ENCODE data around the gene TARS2. TPM values are rescaled to one million over a fixed set of nuclear protein-coding genes. Genes with fewer than 3 reads are reported as not detected.

TARS2 gene
- total RNA-seq, 2 experiments from 2014 or later: 29.8 to 33.7 TPM

DNA sequence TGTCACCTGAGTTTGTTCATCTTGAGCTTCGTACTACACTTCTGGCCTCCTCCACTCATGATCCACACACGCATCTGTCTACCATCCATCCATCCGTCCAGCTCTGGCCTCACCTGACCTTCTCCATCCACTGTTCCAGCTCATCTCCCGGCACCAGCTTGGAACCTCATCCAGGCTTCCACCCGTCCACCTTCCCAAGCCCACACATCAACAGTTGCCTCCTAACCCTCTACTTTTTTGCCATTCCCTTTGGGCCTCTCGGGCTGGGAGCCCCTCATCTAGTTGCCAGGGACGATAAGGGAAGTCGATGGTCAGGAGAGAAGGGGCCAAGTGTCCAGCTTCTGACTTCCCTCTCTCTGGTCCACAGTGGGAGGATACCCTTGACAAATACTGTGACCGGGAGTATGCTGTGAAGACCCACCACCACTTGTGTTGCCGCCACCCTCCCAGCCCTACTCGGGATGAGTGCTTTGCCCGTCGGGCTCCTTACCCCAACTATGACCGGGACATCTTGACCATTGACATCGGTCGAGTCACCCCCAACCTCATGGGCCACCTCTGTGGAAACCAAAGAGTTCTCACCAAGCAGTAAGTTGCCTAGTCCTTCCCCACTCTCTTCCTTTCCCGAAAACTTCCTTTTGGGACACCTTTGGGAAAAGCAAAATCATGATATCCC lies 24.9 kb downstream of the TARS2 start:
- POLR2A ChIA-PET: no interaction called here
- ATAC-seq: no peak
- H3K27ac Mint-ChIP-seq: no peak overlapping the region
- H3K4me1 Mint-ChIP-seq (ENCODE audit: low read depth): peaks cover 15% of the 10 kb centered on the region
- no peaks in the 10 kb centered on the region for H3K27me3 Mint-ChIP-seq (ENCODE audit: low read depth)
- CTCF ChIA-PET: interaction anchor here (0.9 to 2.8 kb wide), 2 partner anchors 20 to 49 kb away, joined by 3 to 11 read pairs; no protein-coding TSS in a partner anchor
- H3K4me3 Mint-ChIP-seq: no peak overlapping the region
- DNase-seq: no peak
- H3K36me3 Mint-ChIP-seq (ENCODE audit: low read depth): peaks cover 4% of the 10 kb centered on the region
- no peaks in the 10 kb centered on the region for H3K9me3 Mint-ChIP-seq (ENCODE audit: insufficient read depth)

DNA sequence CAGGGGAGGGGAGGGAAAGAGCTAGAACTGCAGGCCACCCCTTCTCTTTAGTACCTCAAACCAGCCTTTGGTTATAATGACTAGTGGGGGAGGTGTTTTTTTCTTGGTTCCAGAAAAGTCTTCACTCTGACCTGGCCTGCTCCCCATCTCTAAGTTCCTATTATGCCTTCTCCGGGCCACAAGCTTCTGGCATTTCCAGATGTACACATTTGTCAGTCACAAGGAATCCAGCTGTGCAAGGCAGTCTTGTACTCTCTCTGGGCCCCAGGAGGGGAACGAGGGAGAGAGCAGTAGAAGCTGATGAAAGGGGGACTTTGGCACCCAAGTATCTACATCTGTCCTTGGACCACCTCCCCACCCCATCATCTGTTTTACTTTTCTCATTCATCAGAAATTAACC lies 25.6 kb downstream of the TARS2 start:
- no peaks in the 10 kb centered on the region for H3K9me3 Mint-ChIP-seq (ENCODE audit: insufficient read depth)
- DNase-seq (no peak), ATAC-seq (no peak)
- POLR2A ChIA-PET: no interaction called here
- CTCF ChIA-PET: interaction anchor here (2.8 kb wide), 1 partner anchor 20 kb away, joined by 11 read pairs; no protein-coding TSS in a partner anchor
- no peaks in the 10 kb centered on the region for H3K27me3 Mint-ChIP-seq (ENCODE audit: low read depth)
- peaks cover 18% of the 10 kb centered on the region for H3K4me1 Mint-ChIP-seq (ENCODE audit: low read depth)
- no peak overlapping the region for H3K4me3 Mint-ChIP-seq
- H3K27ac Mint-ChIP-seq: no peak overlapping the region
- no peaks in the 10 kb centered on the region for H3K36me3 Mint-ChIP-seq (ENCODE audit: low read depth)

DNA sequence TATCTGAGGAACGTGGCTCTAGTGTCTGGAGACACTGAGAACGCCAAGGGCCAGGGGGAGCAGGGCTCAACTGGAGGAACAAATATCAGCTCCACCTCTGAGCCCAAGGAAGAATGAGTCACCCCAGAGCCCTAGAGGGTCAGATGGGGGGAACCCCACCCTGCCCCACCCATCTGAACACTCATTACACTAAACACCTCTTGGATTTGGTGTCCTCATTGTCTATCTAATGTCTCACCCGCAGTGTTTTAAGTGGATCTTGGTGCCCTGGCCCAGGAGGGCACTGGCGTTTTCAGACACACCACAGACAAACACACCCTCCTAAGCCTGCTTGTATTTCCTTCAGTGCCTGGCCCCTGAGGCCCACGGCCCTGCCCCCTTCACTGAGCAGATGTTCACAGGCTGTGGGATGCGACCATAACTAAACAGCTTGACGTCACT lies 26.2 kb downstream of the TARS2 start:
- no peak overlapping the region for H3K27ac Mint-ChIP-seq
- H3K36me3 Mint-ChIP-seq (ENCODE audit: low read depth): no peaks in the 10 kb centered on the region
- H3K4me3 Mint-ChIP-seq: no peak overlapping the region
- ATAC-seq (no peak), DNase-seq (no peak)
- no peaks in the 10 kb centered on the region for H3K27me3 Mint-ChIP-seq (ENCODE audit: low read depth)
- ChIA-PET POLR2A (interaction anchor here (0.6 kb wide), 1 partner anchor 150 kb away, joined by 5 read pairs; no protein-coding TSS in a partner anchor), CTCF (interaction anchor here (2.8 kb wide), 1 partner anchor 19 kb away, joined by 11 read pairs; no protein-coding TSS in a partner anchor)
- no peaks in the 10 kb centered on the region for H3K9me3 Mint-ChIP-seq (ENCODE audit: insufficient read depth)
- peaks cover 18% of the 10 kb centered on the region for H3K4me1 Mint-ChIP-seq (ENCODE audit: low read depth)

DNA sequence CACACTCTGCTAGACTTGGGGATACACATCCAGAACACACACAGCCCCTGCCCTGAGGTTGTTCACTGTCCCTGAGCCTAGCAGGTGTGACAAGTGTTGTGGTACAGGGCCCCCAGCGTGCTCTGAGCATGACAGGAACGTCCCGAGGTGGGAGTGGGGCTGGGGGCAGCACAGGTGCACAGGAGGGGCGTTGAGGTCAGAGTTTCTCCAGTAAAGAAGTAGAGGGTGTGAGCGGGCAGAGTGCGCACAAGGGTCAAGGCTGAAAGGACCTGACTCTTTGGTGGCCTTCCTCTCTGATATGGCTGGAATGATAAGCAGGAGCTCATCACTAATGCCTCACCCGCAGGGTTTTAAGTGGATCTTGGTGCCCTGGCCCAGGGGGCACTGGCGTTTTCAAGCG lies 27.0 kb downstream of the TARS2 start:
- CTCF ChIA-PET: interaction anchor here (2.8 to 3.5 kb wide), 2 partner anchors 18 kb away, joined by 11 to 26 read pairs; no protein-coding TSS in a partner anchor
- ATAC-seq (no peak), DNase-seq (no peak)
- H3K9me3 Mint-ChIP-seq (ENCODE audit: insufficient read depth): no peaks in the 10 kb centered on the region
- H3K4me1 Mint-ChIP-seq (ENCODE audit: low read depth): peaks cover 18% of the 10 kb centered on the region
- H3K27me3 Mint-ChIP-seq (ENCODE audit: low read depth): no peaks in the 10 kb centered on the region
- H3K27ac Mint-ChIP-seq: no peak overlapping the region
- peak overlapping the region; percentile 90 for H3K4me3 Mint-ChIP-seq
- no peaks in the 10 kb centered on the region for H3K36me3 Mint-ChIP-seq (ENCODE audit: low read depth)
- POLR2A ChIA-PET: interaction anchor here (1.7 kb wide), 1 partner anchor 280 kb away, joined by 6 read pairs; no protein-coding TSS in a partner anchor

DNA sequence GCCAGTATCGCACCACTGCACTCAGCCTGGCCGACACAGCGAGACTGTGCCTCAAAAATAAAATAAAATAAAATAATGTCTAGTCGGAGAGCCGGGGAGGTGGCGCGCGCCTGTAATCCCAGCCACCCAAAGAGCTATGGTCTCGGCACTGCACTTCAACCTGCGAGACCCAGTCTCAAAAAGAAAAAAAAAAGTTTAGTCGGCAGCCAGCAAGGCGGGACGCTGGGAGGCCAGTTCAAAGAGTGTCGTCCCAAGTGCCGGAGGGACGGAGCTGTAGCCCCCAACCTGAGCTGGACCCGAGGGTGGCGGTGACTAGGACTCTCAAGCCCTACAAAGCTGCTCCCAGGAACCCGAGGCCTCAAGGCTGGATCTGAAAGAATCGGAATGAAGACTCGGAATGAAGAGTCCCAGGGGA lies 27.7 kb downstream of the TARS2 start:
- DNase-seq (no peak), ATAC-seq (peak; percentile 1)
- H3K27me3 Mint-ChIP-seq (ENCODE audit: low read depth): no peaks in the 10 kb centered on the region

DNA sequence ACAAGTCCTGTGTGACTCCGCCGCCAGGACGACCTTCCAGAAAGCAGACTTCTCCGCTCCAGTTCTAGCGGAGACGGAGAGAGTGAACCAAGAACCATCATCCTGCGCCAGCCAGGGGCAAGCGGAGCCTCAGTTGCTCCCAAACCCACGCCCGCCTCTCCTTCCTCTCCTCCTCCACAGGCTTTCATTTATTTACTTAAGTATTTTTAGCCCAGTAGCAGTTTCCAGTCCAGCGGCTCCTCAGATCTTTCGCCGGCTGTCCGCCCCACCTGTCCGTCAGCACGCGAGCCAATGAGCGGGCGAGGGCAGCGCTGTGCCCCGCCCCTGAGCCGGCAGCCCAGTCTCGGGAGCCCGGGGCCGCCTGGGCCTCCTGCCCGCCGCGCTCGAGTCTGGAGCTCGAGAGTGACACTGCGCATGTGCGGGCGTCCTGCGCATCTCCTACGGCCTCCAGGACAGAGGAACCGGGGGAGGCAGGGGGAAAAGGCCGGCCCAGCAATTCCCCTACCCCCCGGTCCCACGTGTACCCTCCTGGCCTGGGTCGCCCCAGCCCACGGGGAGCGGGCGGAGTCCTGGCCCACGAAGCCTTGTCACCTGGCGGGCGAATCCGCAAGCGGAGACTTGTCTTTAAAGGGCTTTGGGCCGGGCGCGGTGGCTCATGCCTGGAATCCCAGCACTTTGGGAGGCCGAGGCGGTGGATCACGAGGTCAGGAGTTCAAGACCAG lies 28.3 kb downstream of the TARS2 start, which contains the start of gene FALEC:
Gene FALEC, plus strand, starts transcription at position 425 of the 722 bp plus-strand sequence.
- H3K27ac Mint-ChIP-seq: peak within 1 kb of the TSS; percentile 81
- DNase-seq: peak; percentile 92
- H3K9me3 Mint-ChIP-seq (ENCODE audit: insufficient read depth): no peaks in the 10 kb centered on the region
- ChIA-PET CTCF (interaction anchor here (0.5 to 3.5 kb wide), 15 partner anchors 11 to 481 kb away, joined by 3 to 26 read pairs (median 4); partner anchors contain the start of genes MCL1 and TARS2), POLR2A (interaction anchor here (0.5 to 2.3 kb wide), 10 partner anchors 11 to 681 kb away, joined by 3 to 7 read pairs (median 3); partner anchors contain the start of genes ENSA and MCL1)
- peak within 1 kb of the TSS; percentile 90 for H3K4me3 Mint-ChIP-seq
- H3K36me3 Mint-ChIP-seq (ENCODE audit: low read depth): no peaks in the 10 kb centered on the region
- peaks cover 18% of the 10 kb centered on the region for H3K4me1 Mint-ChIP-seq (ENCODE audit: low read depth)
- H3K27me3 Mint-ChIP-seq (ENCODE audit: low read depth): no peaks in the 10 kb centered on the region
- ATAC-seq: peak; percentile 100

More for the DNA sequence above, 27.7 kb downstream of the TARS2 start:
- H3K36me3 Mint-ChIP-seq (ENCODE audit: low read depth): no peaks in the 10 kb centered on the region
- H3K27ac Mint-ChIP-seq: peak overlapping the region; percentile 81
- no peaks in the 10 kb centered on the region for H3K9me3 Mint-ChIP-seq (ENCODE audit: insufficient read depth)
- peaks cover 18% of the 10 kb centered on the region for H3K4me1 Mint-ChIP-seq (ENCODE audit: low read depth)
- ChIA-PET POLR2A (interaction anchor here (0.6 to 1.7 kb wide), 6 partner anchors 10 to 281 kb away, joined by 3 to 6 read pairs (median 3); partner anchors contain the start of gene ENSA), CTCF (interaction anchor here (0.5 to 3.5 kb wide), 11 partner anchors 17 to 481 kb away, joined by 3 to 26 read pairs (median 4); partner anchors contain the start of gene TARS2)
- peak overlapping the region; percentile 90 for H3K4me3 Mint-ChIP-seq

DNA sequence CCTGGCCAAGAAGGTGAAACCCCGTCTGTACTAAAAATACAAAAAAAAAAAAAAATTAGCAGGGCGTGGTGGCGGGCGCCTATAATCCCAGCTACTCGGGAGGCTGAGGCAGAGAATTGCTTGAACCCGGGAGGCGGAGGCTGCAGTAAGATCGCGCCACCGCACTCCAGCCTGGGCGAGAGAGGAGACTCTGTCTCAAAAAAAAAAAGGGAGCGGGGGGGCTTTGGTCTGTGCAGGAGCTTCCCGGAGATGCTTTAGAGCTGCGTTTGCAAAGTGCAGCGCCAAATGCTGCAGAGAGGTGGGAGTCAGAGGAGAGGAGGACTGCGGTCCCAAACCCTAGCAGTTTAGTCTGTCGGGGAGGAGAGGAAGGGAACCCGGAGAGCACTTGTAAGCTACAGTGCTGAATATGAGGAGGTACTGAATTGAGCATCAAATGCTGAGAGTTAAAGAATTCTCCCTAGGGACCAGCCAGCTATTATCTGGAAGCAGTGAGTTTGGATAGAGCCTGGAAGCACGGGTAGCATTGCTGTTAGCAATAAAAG lies 28.9 kb downstream of the TARS2 start:
- DNase-seq (peak; percentile 26), ATAC-seq (peak; percentile 7)
- Mint-ChIP-seq H3K9me3 (ENCODE audit: insufficient read depth) (no peaks in the 10 kb centered on the region), H3K27me3 (ENCODE audit: low read depth) (peaks cover 1% of the 10 kb centered on the region), H3K4me1 (ENCODE audit: low read depth) (peaks cover 19% of the 10 kb centered on the region), H3K4me3 (peak overlapping the region; percentile 90), H3K36me3 (ENCODE audit: low read depth) (no peaks in the 10 kb centered on the region), H3K27ac (peak overlapping the region; percentile 11)
- ChIA-PET POLR2A (interaction anchor here (0.5 to 2.3 kb wide), 8 partner anchors 11 to 681 kb away, joined by 3 to 7 read pairs (median 4); partner anchors contain the start of genes ENSA and MCL1), CTCF (interaction anchor here (1.0 to 3.5 kb wide), 15 partner anchors 12 to 480 kb away, joined by 3 to 26 read pairs (median 5); partner anchors contain the start of genes MCL1 and TARS2)

DNA sequence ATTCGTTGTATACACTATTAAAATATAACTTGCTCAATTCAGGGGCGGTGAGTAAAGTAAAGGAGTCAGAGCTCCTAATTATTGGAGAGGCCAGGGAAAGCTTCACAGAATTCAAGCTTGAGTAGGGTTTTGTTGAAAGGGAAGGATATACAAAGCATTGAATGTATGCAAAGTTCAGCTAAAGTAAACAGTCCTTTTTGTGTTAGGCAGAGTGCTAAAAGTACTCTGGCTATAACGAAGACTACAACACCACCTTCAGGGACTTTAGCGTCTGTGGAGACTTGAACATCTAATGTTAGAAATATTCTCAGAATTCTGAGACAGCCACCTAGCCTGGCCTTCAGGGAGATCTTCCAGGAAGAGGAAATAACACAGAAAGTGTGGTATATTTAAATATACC lies 29.4 kb downstream of the TARS2 start:
- Mint-ChIP-seq H3K27ac (no peak overlapping the region), H3K4me1 (ENCODE audit: low read depth) (peaks cover 24% of the 10 kb centered on the region), H3K36me3 (ENCODE audit: low read depth) (no peaks in the 10 kb centered on the region), H3K27me3 (ENCODE audit: low read depth) (peaks cover 5% of the 10 kb centered on the region), H3K4me3 (peak overlapping the region; percentile 90), H3K9me3 (ENCODE audit: insufficient read depth) (no peaks in the 10 kb centered on the region)
- DNase-seq (peak; percentile 37), ATAC-seq (no peak)
- CTCF ChIA-PET: interaction anchor here (1.0 to 3.5 kb wide), 11 partner anchors 11 to 261 kb away, joined by 3 to 26 read pairs (median 7); partner anchors contain the start of genes MCL1 and TARS2
- POLR2A ChIA-PET: interaction anchor here (1.1 to 2.3 kb wide), 3 partner anchors 25 to 63 kb away, joined by 3 to 7 read pairs (median 4); partner anchors contain the start of gene MCL1

DNA sequence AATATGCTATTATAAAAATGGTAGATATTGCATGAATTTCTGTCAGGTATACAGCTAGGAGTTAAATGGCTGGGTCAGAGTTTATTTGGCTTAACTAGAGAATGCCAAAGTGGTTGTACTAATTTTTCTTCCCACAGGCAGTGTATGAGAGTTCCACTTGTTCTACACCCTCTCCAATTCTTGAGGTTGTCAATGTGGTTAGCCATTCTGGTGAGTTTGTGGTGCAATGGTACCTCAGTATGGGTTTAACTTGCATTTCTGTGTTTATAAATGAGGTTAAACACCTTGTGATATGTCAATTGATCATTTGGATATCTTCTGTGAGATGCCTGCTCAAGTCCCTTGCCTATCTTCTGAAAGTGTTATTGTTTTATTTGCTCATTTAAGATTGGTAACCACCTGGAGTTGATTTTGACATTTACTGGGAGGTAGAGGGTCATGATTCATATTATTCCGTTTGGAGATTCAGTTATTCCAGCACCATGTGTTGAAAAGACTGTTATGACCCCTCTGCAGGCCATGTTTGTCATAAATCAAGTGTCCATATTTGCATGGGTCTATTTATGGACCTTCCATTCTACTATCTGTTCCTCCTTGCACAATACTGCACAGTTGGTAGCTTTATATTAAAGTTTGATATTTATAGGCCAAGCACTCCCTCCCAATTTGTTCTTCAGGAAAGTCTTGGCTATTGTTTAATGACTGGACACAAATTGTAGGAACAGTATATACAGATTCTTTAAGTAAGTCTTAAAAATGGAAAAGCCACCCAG lies 34.2 kb downstream of the TARS2 start:
- Mint-ChIP-seq H3K4me1 (ENCODE audit: low read depth) (peaks cover 15% of the 10 kb centered on the region), H3K9me3 (ENCODE audit: insufficient read depth) (no peaks in the 10 kb centered on the region), H3K4me3 (no peak overlapping the region), H3K27me3 (ENCODE audit: low read depth) (peaks cover 5% of the 10 kb centered on the region), H3K36me3 (ENCODE audit: low read depth) (no peaks in the 10 kb centered on the region), H3K27ac (no peak overlapping the region)
- ATAC-seq (no peak), DNase-seq (no peak)
- POLR2A ChIA-PET: no interaction called here
- CTCF ChIA-PET: interaction anchor here (1.2 to 1.5 kb wide), 3 partner anchors 11 to 265 kb away, joined by 4 to 7 read pairs (median 4); no protein-coding TSS in a partner anchor

DNA sequence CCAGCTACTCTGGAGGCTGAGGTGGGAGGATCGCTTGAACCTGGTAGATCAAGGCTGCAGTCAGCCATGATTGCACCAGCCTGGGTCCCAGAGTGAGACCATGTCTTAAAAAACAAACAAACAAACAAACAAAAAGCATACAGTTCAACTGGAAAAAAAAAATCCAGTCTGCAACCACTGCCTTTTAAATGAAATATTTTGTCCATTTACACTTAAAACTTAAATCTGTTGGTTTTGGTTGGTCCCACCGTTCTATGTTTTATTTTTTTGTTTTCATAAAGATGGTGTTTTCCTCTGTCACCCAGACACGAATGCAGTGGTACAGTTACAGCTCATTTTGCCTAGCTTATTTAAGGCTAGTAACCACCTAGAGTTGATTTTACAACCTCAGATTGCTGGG lies 38.1 kb downstream of the TARS2 start:
- Mint-ChIP-seq H3K4me1 (ENCODE audit: low read depth) (peaks cover 6% of the 10 kb centered on the region), H3K27me3 (ENCODE audit: low read depth) (peaks cover 5% of the 10 kb centered on the region), H3K4me3 (no peak overlapping the region), H3K36me3 (ENCODE audit: low read depth) (no peaks in the 10 kb centered on the region), H3K27ac (no peak overlapping the region), H3K9me3 (ENCODE audit: insufficient read depth) (no peaks in the 10 kb centered on the region)
- CTCF ChIA-PET: no interaction called here
- DNase-seq: no peak
- no peak for ATAC-seq
- POLR2A ChIA-PET: no interaction called here

Measured in activated CD8-positive, alpha-beta T cell treated with anti-CD3 and anti-CD28 coated beads, Interleukin-2, amount 10 ng/mL, durations not matched to agents 7 days and 5 days (primary cell).